IMR-90 (cell line): ENCODE data around the gene DUS2.
"Not testable (repeated sequence)": the region's sequence is repeated elsewhere in the genome, so short reads cannot be mapped to it uniquely, and the experiment has no call there.

ENCODE experiments used
- TF ChIP-seq, protein P1 (sequence below): conservative IDR thresholded peaks from 2 replicates; pipeline ENCODE4 v1.5.1; 2012; ENCODE audit warnings: mild to moderate bottlenecking, low read depth, low read length, improper control_type of control experiment
- TF ChIP-seq, protein P2 (sequence below): fragments of 150-350 bp; IDR thresholded peaks from 2 replicates; pipeline ENCODE4 v1.6.1; 2017; ENCODE audit warnings: mild to moderate bottlenecking, antibody characterized with exemption, low read length, low read depth

DNA sequence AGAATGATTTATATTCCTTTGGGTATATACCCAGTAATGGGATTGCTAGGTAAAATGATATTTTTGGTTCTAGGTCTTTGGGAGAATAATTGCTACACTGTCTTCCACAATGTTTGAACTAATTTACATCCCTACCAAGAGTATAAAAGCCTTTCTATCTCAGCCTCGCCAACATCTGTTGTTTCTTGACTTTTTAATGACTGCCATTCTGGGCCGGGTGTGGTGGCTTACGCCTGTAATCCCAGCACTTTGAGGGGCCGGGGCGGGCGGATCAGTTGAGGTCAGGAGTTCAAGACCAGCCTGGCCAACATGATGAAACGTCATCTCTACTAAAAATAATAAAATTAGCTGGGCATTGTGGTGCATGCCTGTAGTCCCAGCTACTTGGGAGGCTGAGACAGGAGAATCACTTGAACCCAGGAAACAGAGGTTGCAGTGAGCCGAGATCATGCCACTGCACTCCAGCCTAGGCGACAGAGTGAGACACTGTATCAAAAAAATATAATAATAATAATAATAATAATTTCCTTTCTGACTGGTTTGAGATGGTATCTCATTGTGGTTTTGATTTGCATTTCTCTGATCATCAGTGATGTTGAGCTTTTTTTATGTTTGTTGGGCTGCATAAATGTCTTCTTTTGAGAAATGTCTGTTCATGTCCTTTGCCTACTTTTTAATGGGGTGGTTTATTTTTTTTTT, 84.3 kb downstream of the DUS2 start:
- TF ChIP-seq, protein P1, sequence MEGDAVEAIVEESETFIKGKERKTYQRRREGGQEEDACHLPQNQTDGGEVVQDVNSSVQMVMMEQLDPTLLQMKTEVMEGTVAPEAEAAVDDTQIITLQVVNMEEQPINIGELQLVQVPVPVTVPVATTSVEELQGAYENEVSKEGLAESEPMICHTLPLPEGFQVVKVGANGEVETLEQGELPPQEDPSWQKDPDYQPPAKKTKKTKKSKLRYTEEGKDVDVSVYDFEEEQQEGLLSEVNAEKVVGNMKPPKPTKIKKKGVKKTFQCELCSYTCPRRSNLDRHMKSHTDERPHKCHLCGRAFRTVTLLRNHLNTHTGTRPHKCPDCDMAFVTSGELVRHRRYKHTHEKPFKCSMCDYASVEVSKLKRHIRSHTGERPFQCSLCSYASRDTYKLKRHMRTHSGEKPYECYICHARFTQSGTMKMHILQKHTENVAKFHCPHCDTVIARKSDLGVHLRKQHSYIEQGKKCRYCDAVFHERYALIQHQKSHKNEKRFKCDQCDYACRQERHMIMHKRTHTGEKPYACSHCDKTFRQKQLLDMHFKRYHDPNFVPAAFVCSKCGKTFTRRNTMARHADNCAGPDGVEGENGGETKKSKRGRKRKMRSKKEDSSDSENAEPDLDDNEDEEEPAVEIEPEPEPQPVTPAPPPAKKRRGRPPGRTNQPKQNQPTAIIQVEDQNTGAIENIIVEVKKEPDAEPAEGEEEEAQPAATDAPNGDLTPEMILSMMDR: not testable (repeated sequence)
- TF ChIP-seq, protein P2, sequence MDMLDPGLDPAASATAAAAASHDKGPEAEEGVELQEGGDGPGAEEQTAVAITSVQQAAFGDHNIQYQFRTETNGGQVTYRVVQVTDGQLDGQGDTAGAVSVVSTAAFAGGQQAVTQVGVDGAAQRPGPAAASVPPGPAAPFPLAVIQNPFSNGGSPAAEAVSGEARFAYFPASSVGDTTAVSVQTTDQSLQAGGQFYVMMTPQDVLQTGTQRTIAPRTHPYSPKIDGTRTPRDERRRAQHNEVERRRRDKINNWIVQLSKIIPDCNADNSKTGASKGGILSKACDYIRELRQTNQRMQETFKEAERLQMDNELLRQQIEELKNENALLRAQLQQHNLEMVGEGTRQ: not testable (repeated sequence)
